Measurements from ENCODE around the gene STK17A. TPM values are rescaled to one million over a fixed set of nuclear protein-coding genes. Genes with fewer than 3 reads are reported as not detected.
"Not testable (repeated sequence)": the region's sequence is repeated elsewhere in the genome, so short reads cannot be mapped to it uniquely, and the experiment has no call there.

Gene STK17A
- total and polyA plus RNA-seq, 2 donors from 2014 or later = 12.8 to 15.5 TPM

GRCh38 chr7:43569424-43569823, 13.5 kb upstream of the STK17A start:
- H3K27me3 ChIP-seq (ENCODE audit: control insufficient read depth, insufficient read depth, low read length) = no peaks in the 10 kb centered on the region
- H3K4me3 ChIP-seq (ENCODE audit: low read length in 3 of 3) = no peak overlapping the region
- no peak overlapping the region for H3K27ac ChIP-seq (ENCODE audit: low read depth in 2 of 2, low read length in 2 of 2)
- no peaks in the 10 kb centered on the region for H3K9me3 ChIP-seq (ENCODE audit: control insufficient read depth in 2 of 3, insufficient read depth in 1 of 3, low read length in 3 of 3)
- no peak for FAIRE-seq
- H3K9ac ChIP-seq (ENCODE audit: low read length in 3 of 3) = no peak overlapping the region
- no peaks in the 10 kb centered on the region for H3K4me1 ChIP-seq (ENCODE audit: control insufficient read depth in 2 of 3, insufficient read depth in 2 of 3, low read depth in 1 of 3, low read length in 3 of 3)
- TF ChIP-seq CTCF (IDR thresholded peaks at IDR 0.05; ENCODE audit: borderline replicate concordance, extremely low read depth, insufficient read depth) = no peak
- intact Hi-C loops (cut with DNase I) = no loop called here
- DNase-seq = no peak
- H3K36me3 ChIP-seq (ENCODE audit: control insufficient read depth in 2 of 3, insufficient read depth in 3 of 3, low read length in 3 of 3) = no peaks in the 10 kb centered on the region

DNA sequence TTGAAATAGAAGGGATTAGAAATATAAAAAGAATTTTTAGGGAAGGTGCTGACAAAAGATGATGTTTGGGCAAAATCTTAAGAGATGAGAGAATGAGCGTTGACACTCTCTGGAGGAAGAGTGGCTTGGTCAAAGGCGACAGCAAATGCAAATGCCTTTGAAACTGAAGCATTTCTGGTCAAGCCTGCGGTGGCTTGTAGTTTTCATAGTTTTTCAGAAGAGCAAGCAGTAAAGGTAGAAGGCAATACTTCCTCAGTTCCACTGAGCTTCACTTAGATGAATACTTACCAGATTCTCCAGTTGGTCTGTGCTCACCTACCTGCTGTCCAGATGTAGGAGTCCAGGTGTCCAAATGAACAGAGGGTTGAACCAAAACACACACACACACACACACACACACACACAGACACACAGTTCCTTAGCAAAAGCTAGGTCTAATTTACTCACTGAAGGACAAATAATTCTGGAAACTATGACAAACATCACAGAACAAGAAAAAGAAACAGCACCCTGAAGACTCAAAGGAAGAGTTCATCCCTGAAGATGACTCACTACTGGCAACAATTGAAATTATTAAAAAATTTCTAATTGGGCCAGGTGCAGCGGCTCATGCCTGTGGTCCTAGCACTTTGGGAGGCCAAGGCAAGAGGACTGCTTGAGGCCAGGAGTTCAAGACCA, 12.1 kb upstream of the STK17A start:
- Histone ChIP-seq H3K4me1 (ENCODE audit: control insufficient read depth in 2 of 3, insufficient read depth in 2 of 3, low read depth in 1 of 3, low read length in 3 of 3) (no peaks in the 10 kb centered on the region), H3K4me3 (ENCODE audit: low read length in 3 of 3) (no peak overlapping the region), H3K27ac (ENCODE audit: low read depth in 2 of 2, low read length in 2 of 2) (no peak overlapping the region), H3K27me3 (ENCODE audit: control insufficient read depth, insufficient read depth, low read length) (no peaks in the 10 kb centered on the region), H3K9ac (ENCODE audit: low read length in 3 of 3) (no peak overlapping the region), H3K9me3 (ENCODE audit: control insufficient read depth in 2 of 3, insufficient read depth in 1 of 3, low read length in 3 of 3) (no peaks in the 10 kb centered on the region), H3K36me3 (ENCODE audit: control insufficient read depth in 2 of 3, insufficient read depth in 3 of 3, low read length in 3 of 3) (no peaks in the 10 kb centered on the region)
- no peak for TF ChIP-seq CTCF (IDR thresholded peaks at IDR 0.05; ENCODE audit: borderline replicate concordance, extremely low read depth, insufficient read depth)
- DNase-seq = no peak
- intact Hi-C loops (cut with DNase I) = no loop called here
- no peak for FAIRE-seq

DNA sequence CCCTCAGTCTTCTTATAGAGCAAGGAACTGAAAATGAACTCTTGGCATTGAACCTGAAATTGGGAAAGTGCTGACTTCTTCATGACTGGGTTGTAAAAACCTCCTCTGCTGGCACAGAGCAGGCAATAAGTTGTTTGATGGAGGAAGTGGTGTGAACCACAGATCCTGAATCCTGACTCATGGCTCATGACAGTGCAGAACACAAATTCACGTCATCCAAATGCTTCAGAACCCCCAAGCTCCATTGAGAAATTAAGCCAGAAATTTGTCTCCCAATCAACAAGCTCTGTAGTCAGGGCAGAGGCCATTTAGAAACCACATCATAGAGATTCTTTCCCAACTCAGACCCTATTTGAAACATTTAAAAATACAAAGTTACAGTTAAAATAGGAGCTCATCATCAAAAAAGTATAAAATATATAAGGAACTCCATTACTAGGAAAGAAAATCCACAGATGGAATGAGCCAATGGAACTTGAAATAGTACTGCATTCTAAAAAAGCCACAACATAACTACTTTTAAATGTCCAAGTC, 10.3 kb upstream of the STK17A start:
- Histone ChIP-seq H3K4me3 (ENCODE audit: low read length in 3 of 3) (no peak overlapping the region), H3K27ac (ENCODE audit: low read depth in 2 of 2, low read length in 2 of 2) (no peak overlapping the region), H3K36me3 (ENCODE audit: control insufficient read depth in 2 of 3, insufficient read depth in 3 of 3, low read length in 3 of 3) (no peaks in the 10 kb centered on the region), H3K9me3 (ENCODE audit: control insufficient read depth in 2 of 3, insufficient read depth in 1 of 3, low read length in 3 of 3) (no peaks in the 10 kb centered on the region), H3K4me1 (ENCODE audit: control insufficient read depth in 2 of 3, insufficient read depth in 2 of 3, low read depth in 1 of 3, low read length in 3 of 3) (no peaks in the 10 kb centered on the region), H3K27me3 (ENCODE audit: control insufficient read depth, insufficient read depth, low read length) (no peaks in the 10 kb centered on the region), H3K9ac (ENCODE audit: low read length in 3 of 3) (no peak overlapping the region)
- TF ChIP-seq CTCF (IDR thresholded peaks at IDR 0.05; ENCODE audit: borderline replicate concordance, extremely low read depth, insufficient read depth) = no peak
- FAIRE-seq = no peak
- intact Hi-C loops (cut with DNase I) = no loop called here
- no peak for DNase-seq

GRCh38 chr7:43573832-43574231, 9.1 kb upstream of the STK17A start:
- H3K9ac ChIP-seq (ENCODE audit: low read length in 3 of 3); H3K4me1 ChIP-seq (ENCODE audit: control insufficient read depth in 2 of 3, insufficient read depth in 2 of 3, low read depth in 1 of 3, low read length in 3 of 3); H3K9me3 ChIP-seq (ENCODE audit: control insufficient read depth in 2 of 3, insufficient read depth in 1 of 3, low read length in 3 of 3); intact Hi-C loops (cut with DNase I); DNase-seq; H3K4me3 ChIP-seq (ENCODE audit: low read length in 3 of 3); H3K27ac ChIP-seq (ENCODE audit: low read depth in 2 of 2, low read length in 2 of 2); FAIRE-seq; H3K36me3 ChIP-seq (ENCODE audit: control insufficient read depth in 2 of 3, insufficient read depth in 3 of 3, low read length in 3 of 3); H3K27me3 ChIP-seq (ENCODE audit: control insufficient read depth, insufficient read depth, low read length): not testable (repeated sequence)
